NCI-H446 (cell line): Measurements from ENCODE around the gene MAPK8IP2.
A peak's percentile ranks its signal among the peaks of the same experiment; 100 is the strongest.

Source experiments
- DNase-seq, 2 experiments: peaks; one replicate each; lab custom pipeline; 2025; lab: John Stamatoyannopoulos, UW

The MAPK8IP2 gene

DNA sequence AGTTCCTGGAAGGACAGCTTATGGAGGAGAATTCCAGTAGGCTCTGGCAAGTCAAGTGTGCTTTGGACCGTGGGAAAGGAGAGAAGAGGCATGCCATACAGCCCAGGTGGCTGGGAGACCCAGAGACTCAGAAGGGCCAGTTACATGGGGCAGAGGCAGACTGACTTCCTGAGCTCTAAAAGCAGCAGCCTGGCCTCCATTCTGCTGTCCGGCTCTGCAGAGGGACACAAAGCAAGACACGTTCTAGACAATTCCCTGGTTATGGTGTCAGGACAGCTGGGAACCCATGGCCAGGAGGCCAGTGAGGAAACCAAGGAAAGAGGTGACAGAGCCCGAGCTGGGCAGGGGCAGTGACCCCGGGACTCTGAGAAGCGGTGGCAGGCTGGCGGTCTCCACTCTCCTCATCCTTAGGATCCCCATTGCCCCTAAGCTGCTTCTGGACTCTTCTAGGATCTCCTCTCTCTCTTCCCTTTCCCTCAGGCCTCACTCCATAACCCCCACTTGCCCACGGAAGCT, 25.1 kb upstream of the MAPK8IP2 start:
- DNase-seq = no peak

DNA sequence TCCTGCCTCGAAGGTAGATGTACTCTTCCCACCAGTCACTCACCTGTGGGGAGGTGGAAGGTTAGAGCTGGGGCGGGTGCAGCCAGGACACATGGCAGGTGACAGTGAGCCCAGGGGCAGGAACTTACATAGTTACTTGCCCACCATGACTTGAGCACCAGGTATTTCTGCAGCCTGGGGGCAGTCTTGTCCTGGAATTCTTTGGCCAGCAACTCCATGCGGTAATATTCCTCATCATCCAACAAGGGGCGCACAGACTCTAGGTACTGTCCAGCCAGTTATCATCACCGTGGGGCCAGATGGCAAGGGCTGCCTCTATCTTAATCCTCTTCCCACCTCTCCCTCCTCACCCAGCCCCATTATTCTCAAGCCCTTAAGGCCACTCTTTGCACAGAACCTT, 24.5 kb upstream of the MAPK8IP2 start:
- DNase-seq = peak in 1 of 2 experiments; percentile 42

DNA sequence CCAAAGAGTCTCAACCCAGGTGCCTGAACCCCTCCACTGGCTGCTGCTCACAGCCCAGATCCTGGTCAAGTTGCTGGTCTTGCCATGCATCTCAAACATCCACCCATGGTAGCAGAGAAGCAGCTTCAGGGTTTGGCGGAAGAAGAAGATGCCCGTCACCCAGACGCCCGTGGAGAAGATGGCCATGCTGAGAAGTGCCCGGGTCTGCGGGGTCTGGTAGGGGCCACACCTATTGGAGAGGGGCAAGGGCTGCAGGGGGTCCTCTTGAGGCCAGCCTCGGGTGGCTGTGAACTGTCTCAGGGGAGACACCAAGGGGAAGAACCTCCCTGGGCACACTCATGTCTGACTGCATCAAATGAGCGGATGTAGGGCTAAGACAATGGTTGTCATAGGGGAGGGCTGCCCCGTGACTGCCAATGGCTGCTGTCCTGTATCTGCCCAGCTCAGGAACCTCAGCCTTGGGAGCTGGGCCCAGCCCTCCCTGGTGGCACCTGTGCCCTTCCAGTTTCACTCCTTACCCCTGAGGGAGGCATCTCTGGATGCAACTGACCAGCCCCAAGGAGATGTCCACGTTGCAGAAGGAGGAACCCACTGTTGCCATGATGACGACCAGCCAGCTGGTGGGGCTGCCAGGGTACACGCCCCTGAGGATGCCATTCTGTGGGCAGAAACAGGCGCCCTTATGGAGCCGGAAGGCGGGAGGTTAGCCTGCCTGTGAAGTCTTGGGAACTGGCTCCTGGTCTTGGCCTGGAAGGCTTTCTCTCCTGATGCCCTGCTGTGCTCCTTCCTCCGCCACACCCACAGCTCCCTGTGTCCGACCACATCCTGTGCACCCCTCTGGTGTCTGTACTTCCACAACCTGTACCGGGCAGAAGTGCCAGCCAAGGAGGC, 23.5 kb upstream of the MAPK8IP2 start:
- DNase-seq = no peak

DNA sequence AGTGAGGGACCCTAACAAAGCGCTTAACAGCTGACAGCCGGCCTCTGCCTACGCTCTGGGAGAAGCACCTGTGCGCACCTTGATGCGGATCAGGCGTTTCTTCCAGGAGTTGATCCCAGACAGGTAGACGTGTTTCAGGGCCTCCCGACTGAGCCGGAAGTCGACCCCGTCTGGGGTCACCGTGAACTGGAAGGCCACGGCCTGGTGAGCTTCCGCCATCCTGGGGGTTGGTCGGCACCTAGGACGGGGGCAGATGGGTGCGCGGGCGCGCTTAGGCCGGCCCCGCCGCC, 23.0 kb upstream of the MAPK8IP2 start:
- no peak for DNase-seq

DNA sequence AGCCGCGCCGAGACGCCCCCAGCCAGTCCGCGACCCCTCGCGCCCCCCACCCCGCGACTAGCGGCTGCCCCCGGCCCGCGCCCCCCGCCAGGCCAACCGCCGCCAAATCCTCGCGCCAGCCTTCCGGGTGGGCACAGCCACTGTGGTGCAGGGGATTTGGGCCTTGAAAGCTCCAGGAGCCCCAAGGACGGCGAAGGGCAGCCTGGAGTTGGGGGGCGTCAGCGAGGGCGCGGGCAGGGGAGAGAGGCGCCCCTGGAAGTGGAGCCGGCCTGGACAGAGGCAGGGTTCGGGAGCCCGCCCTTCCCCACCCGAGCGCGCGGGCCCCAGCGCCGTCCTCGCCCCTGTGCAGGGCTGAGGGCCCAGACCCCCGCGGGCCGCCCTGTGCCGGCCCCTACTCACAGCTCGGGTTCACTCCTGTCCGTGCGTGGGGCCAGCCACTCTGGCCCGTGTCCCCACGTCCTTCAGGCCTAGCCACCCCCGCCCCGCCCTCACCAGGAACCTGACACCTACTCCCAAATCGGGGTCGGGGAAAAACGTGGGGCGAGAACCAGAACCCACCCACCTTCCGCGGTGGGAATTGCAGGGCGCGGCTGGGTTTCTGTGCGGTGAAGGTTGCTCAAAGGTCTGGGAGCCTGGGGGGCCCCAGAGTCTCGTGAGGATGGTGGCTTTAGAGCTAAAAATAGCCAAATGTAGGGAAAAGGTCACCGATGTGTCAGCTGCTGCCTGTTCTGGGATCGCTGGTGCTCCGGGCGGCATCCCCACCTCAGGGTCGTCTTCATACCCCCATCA, 22.4 kb upstream of the MAPK8IP2 start, which contains the start of gene CPT1B:
CPT1B (minus strand) TSS at position 441 of the 789 bp plus-strand sequence. CDS start 512 bp downstream, outside the sequence.
- DNase-seq = no peak

DNA sequence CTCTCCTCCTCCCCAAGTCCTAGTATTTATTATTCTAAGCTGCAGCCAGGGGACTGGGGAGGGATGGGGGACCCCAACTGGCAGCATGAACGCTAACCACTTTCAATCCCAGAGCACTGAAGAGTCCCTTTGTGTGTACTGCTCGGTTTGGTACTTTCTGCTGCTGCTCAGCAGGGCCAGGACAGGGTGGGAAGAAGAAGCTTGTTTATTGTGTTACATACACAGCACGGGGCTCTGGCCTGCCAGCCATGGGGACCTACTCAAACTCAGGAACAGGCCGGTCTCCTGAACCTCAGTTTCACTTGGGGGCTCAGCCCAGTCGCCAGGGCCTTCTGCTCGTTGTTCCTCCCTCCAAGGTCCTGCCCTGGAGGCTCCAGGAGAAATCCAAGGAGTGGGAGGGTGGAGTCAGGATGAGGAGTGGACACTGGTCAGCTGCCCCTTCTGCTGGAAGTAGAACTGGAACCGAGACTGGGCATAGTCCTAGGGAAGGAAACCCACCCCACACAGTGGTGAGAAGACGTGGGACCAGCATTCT, 21.8 kb upstream of the MAPK8IP2 start:
- no peak for DNase-seq

DNA sequence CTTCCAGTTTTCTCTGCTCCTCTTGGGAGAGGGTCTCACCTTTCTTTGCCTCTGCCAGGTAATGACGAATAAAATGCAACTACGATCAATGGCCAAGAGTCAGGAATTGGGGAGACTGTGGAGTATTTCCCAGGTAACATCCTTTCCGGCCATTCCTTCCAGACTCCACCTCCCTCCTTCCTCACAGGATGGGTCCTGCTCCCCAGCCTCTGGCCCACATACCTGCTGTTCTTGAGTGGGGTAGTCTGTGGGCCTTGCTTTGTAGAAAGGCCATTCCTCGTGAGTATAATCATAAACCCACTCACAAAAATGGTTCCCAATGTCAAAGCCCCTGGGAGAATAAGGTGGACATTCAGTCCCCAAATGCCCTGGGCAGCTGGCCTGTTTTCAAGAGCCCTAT, 20.8 kb upstream of the MAPK8IP2 start:
- DNase-seq = no peak

DNA sequence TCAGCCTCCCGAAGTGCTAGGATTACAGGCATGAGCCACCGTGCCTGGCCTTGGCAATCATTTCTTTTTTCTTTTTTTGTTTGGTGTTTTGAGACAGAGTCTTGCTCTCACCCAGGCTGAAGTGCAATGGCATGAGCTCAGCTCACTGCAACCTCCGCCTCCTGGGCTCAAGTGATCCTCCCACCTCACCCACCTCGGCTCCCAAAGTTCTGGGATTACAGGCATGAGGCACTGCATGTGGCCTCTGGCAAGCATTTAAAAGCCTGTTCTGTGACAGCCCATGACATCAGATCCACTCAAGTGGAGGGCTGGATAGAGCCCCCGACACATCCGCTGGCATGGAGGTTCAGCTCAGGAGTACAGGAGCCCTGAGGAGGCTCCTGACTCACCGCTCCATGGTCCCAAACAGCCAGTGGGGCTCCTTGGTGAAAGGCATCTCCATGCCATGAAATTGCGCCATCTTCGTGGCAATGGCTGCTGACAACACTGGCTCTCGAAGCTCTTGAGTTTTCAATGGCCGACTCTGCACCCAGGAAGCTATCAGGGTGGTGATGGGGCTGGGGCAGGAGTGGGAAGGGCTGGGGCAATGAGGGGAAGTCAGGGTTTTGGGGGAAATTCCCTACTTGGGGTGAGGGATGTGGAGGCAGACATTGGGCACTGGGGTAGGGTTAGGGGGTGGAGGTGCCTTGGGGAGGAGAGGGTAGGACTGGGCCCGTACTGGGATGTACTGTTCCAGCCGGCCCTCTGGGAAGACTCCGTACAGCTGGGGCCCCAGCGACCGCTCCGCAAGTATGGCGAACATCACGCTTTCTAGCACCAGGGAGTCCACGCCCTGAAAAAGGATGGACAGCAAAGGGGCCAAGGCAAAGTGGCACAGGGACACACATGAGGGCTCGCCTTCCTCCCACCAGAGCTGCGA, 19.3 kb upstream of the MAPK8IP2 start:
- DNase-seq = no peak

DNA sequence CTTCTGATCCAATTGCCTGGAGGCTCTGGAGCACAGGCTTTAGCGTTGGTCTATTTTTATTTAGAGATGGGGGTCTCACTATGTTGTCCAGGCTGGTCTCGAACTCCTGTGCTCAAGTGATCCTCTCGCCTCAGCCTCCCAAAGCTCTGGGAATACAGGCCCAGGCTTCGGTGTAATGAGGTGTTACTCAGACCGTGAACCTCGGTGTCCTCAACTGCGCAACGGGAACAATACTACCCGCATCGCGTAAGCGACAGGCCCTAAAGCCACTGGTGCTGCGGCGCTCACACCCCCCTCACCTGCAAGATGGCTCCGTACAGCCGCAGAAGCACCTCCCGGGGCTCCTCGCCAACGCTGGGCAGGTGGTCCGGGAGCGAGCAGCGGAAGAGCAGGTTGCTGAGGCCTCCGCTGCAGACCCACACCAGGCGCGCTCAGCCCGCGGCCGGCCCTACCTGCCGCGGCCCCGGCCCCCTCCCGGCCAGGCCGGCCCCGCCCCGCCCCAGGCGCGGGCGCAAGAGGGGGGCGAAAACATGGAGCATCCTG, 18.6 kb upstream of the MAPK8IP2 start:
- DNase-seq = peak in 1 of 2 experiments; percentile 30

DNA sequence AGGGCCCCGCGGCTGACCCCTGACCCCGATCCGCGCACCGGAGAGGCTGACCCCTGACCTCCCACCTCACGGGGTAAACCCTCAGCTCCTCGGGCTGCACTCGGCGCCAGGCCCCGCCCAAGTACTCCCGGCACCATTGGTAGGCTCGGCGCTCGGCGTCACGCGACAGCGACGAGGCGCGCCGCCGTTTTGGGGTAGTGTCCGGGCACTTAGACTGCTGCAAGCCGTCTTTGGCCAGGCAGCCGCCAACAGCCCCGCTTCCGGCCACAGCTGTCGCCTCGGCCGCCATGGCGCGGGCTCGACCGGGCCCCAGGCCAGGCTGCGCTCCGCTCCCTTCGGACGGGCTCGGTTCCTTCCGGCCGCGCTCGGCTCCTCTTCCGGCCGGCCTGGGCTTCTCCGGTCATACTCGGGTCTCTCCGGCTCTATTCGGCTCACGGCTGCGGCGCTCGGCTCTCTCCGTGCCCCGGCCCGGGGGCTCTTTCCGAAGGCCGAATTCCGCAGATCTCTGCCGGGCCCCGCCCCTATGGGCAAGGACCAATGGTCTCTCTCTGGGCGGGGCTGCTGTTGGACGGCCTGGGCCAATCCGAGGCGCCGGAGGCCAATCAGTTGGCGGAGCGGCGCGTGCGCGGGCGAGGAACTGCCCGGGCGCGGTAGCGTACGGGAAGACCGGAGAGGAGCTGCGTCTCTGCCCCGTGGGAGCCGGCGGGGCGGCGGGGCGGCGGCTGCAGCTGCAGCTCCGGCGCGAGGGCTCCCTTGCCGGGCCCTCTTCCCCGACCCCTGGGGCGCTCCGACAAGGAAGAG, 17.9 kb upstream of the MAPK8IP2 start, which contains the start of gene CHKB:
CHKB (minus strand) TSS at position 357 of the 801 bp plus-strand sequence; CDS start at position 289, 68 bp downstream.
- peak; percentile 93 to 99 for DNase-seq

DNA sequence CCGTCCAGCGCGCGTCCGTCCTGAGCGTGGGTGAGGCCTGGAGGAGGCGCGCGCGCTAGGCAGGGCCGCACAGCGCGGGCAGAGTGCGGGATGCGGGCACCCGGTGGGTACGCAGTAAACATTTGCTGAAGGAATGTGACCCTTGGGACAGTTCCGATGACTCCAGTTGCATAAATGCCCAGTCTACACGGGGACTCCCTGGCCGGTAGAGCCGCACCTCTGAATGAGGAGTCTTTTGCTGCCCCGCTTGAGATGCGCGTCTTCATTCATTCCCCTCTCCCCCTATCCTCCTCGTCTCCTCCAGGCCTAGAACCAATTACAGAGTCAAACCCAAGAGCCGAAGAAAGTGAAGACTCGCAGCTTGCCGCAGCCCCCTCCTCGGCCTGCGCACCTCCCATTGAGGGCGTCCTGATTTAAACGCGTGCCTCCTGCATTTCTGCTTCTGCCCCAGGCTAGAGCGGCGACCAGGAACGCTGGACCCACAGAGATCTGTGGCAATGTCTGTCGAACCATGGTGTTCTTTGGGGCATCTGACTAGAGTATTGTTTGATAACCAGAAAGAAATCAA, 17.2 kb upstream of the MAPK8IP2 start:
- DNase-seq = no peak

DNA sequence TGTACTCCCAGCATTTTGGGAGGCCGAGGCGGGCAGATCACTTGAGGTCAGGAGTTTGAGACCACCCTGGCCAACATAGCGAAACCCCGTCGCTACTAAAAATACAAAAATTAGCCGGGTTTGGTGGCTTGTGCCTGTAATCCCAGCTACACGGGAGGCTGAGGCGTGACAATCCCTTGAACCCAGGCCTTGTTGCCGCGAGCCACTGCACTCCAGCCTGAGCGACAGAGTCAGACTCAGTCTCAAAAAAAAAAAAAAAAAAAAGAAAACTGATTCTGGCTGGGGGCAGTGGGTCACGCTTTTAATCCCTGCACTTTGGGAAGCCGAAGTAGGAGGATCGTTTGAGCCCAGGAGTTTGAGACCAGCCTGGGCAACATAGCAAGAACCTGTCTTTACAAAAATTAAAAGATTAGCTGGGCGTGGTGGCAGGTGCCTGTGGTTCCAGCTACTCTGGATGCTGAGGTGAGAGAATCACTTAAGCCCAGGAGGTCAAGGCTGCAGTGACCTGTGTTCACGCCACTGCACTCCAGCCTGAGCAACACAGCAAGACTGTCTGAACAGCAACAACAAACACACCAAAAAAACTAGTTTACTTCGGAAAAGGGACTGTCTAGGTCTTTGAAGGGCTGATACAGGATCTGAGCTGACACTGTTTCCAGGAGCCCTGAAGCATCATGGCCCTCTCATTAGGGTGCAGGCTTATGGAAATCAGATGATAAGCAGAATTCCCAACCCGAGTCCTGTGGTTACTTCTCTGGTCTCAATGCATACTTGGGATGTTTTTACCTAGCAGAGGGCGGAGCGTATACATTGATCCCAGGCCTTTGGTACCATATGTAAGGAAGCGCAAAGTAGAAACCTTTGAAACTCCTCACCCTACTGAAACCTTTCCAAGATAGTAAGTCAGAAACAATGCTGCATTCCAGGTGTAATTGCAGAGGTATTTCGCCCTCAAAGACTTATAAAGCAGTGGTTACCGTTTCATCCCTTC, 16.2 kb upstream of the MAPK8IP2 start:
- DNase-seq = no peak

DNA sequence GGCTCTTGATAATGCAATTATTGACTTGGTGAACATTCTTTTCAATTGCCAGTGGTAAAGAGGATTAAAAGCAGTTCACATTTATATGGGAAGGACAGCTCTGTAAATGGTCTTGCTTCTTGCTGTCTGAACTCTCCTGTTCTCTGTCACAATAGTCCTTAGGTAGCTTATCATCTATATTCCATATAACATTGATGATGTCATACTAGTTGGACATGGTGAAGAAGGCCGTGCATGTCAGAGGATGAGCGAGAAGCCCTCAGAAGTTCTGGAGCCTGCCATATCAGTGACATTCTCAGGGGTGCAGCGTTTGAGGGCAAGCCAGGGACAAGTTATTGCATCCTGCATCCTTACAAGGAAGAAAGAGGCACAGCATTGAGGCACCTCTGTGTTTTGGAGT, 15.4 kb upstream of the MAPK8IP2 start:
- DNase-seq = no peak

DNA sequence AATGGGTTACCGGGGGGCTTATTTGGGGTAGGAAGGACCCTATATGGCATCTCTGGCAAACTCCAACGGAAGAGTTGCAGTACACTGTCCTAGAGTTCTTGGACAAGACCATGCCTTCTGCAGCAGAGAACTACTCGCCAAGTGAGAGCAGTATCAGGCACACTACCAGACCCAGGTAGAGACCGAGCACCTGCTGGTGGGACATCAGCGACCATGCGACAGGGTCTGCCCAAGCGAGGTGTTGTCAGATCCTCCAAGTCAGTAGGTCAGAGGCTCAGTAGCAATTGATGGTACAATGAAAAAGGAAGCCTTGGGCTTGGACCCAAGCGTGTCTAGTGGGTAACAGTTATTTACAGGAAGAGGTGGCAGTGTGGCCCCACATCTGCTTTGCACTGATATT, 14.8 kb upstream of the MAPK8IP2 start:
- DNase-seq = no peak

DNA sequence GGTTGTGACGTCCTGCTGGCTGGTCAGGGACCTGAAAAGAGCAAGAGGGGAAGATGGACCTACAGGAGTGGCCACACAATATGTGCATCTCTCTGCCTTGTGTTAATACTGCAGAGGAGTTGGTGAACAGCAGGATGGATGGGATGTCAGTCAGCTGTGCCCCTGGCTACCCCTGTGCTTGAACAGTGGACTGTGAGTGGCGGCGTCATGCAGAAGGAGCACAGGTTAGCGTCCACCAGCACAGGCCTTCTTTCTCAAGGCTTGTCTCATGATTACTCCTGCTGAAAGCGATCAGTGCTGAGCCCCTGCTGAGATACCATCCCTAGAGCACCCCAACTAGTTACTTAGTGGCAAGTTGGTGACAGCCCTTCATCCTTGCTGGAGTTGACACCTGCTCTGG, 14.2 kb upstream of the MAPK8IP2 start:
- DNase-seq = no peak

DNA sequence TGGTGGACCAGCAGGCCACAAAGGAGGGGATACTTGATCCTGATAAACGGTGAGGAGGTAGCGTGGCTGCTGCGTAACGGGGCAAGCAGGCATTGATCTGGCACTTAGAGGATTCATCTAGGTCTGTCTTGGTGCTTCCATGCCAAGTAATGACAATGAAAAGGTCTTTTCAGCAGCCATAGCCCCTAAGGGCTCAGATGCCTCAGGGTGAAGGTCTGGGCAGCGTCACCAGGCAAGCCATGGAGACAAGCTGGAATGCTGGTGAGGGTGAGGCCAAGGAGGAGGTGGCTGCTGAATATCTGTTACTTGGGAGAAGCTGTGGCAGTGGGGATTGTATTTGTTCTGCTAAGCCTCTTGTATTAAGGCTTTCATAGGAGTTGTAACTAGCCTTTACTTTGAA, 13.2 kb upstream of the MAPK8IP2 start:
- DNase-seq = no peak

DNA sequence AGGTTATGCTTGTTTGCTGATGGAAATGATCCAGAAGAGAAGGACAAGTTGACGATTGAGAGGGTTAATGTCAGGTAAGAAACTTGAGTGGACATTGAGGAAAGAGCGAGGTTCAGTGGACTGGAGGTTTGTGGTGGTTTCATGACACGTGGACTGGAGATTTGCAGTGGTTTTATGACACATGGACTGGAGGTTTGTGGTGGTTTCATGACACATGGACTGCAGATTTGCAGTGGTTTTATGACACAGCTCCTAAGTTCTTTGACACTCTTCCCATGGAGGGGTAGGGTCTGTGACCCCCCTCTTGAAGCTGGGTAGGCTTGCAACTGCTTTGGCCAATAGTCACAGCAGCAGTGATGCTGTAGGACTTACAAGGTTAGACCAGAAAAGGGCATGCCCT, 5.4 kb upstream of the MAPK8IP2 start:
- DNase-seq = no peak

DNA sequence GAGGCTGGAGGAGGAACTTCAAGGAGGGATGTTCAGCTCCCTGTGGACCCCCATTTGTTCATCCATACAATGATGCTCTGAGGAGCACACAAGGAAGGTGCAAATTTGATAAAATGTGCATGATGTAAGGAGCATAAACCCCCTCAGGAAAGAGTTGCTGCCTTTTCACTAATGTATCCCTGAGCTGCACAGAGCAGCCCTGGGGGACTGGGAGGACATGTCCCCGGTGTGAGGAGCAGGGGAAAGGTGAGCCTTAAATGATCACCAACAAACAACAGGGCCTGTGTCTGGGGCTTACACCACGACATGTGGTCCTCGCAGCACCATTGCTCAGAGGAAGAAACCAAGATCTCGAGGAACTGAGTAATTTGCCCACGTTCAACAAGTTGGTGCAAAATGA, 3.5 kb upstream of the MAPK8IP2 start:
- DNase-seq = no peak
